HG02623 (cell line): Measurements from ENCODE around the gene C16orf74.

ENCODE experiments used
- ATAC-seq: cut with Tn5 transposase; IDR thresholded peaks from one replicate; pipeline ENCODE4 v1.9.1; 2021; ENCODE audit warnings: moderate library complexity; ENCODE audit not compliant: unreplicated experiment

C16orf74 gene

GRCh38 chr16:85677383-85677967, 73.4 kb downstream of the C16orf74 start:
- ATAC-seq, result no peak

- no peak for ATAC-seq
Measured at GRCh38 chr16:85676466-85676865, 74.4 kb downstream of the C16orf74 start.

GRCh38 chr16:85675251-85675874, 75.5 kb downstream of the C16orf74 start:
- no peak for ATAC-seq

- no peak for ATAC-seq
Measured at GRCh38 chr16:85674828-85675227, 76.1 kb downstream of the C16orf74 start.

- no peak for ATAC-seq
Measured at GRCh38 chr16:85674418-85674755, 76.5 kb downstream of the C16orf74 start.

- ATAC-seq, result no peak
Measured at GRCh38 chr16:85673529-85674417, 77.1 kb downstream of the C16orf74 start.

GRCh38 chr16:85670840-85671239, 80.1 kb downstream of the C16orf74 start:
- ATAC-seq, result no peak

GRCh38 chr16:85668676-85669424, 82.0 kb downstream of the C16orf74 start:
- ATAC-seq, result no peak

GRCh38 chr16:85667841-85668413, 83.0 kb downstream of the C16orf74 start:
- no peak for ATAC-seq

GRCh38 chr16:85667261-85667660, 83.6 kb downstream of the C16orf74 start:
- no peak for ATAC-seq

GRCh38 chr16:85665929-85666328, 85.0 kb downstream of the C16orf74 start:
- no peak for ATAC-seq

- no peak for ATAC-seq
Measured at GRCh38 chr16:85665373-85665740, 85.5 kb downstream of the C16orf74 start.

GRCh38 chr16:85664580-85665372, 86.1 kb downstream of the C16orf74 start:
- no peak for ATAC-seq

- no peak for ATAC-seq
Measured at GRCh38 chr16:85663891-85664321, 87.0 kb downstream of the C16orf74 start.

GRCh38 chr16:85662976-85663830, 87.7 kb downstream of the C16orf74 start:
- ATAC-seq, result no peak

GRCh38 chr16:85662482-85662812, 88.4 kb downstream of the C16orf74 start:
- ATAC-seq, result no peak

- no peak for ATAC-seq
Measured at GRCh38 chr16:85661740-85662481, 89.0 kb downstream of the C16orf74 start.

- no peak for ATAC-seq
Measured at GRCh38 chr16:85660843-85661739, 89.8 kb downstream of the C16orf74 start.
